Retinal pigment epithelial cell (primary cell): ENCODE data around the gene SFMBT2.
"Not testable (repeated sequence)": the region's sequence is repeated elsewhere in the genome, so short reads cannot be mapped to it uniquely, and the experiment has no call there.

ENCODE experiments used
- DNase-seq: peaks from one replicate; pipeline ENCODE4 v3.0.0-alpha.2; 2010; ENCODE audit warnings: low read depth
- H3K4me3 ChIP-seq: 2 replicates; pipeline ENCODE4 v1.5.1; 2011; ENCODE audit warnings: mild to moderate bottlenecking, low read length, control low read depth, moderate library complexity
- CTCF ChIP-seq: conservative IDR thresholded peaks from 2 replicates; pipeline ENCODE4 v1.5.1; 2011; ENCODE audit warnings: low read depth, low read length, control low read depth, inconsistent platforms

The SFMBT2 gene

GRCh38 chr10:7316839-7317238 lies 94.0 kb downstream of the SFMBT2 start:
- H3K4me3 ChIP-seq = no peak overlapping the region
- no peak for TF ChIP-seq CTCF
- DNase-seq = no peak

DNA sequence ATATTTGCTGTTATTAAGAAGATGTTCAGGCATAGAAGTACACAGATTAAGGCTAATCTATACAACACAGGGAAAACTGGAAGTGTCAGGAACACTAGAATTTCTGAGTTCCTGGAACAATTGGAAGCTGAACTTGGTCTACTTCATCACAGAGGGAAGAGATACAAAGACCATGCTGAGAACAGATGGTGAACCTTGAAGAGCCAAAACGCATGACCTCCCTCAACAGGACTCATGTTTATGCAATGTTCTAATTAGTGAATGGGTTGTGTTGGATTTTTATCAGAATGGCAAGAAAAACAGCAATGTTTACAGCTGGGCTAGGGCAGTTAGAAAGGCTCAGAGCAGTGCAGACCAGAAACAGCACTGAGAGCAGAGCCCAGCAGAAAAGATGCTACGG lies 94.9 kb downstream of the SFMBT2 start:
- TF ChIP-seq CTCF = no peak
- no peak overlapping the region for H3K4me3 ChIP-seq
- DNase-seq = no peak

GRCh38 chr10:7314170-7314569 lies 96.7 kb downstream of the SFMBT2 start:
- DNase-seq = no peak
- TF ChIP-seq CTCF = no peak
- H3K4me3 ChIP-seq = no peak overlapping the region

GRCh38 chr10:7312488-7312857 lies 98.4 kb downstream of the SFMBT2 start:
- no peak for TF ChIP-seq CTCF

GRCh38 chr10:7311850-7312487 lies 98.9 kb downstream of the SFMBT2 start:
- not testable (repeated sequence) for H3K4me3 ChIP-seq, DNase-seq

More at GRCh38 chr10:7312488-7312857, 98.4 kb downstream of the SFMBT2 start:
- H3K4me3 ChIP-seq = no peak overlapping the region
- DNase-seq = no peak

DNA sequence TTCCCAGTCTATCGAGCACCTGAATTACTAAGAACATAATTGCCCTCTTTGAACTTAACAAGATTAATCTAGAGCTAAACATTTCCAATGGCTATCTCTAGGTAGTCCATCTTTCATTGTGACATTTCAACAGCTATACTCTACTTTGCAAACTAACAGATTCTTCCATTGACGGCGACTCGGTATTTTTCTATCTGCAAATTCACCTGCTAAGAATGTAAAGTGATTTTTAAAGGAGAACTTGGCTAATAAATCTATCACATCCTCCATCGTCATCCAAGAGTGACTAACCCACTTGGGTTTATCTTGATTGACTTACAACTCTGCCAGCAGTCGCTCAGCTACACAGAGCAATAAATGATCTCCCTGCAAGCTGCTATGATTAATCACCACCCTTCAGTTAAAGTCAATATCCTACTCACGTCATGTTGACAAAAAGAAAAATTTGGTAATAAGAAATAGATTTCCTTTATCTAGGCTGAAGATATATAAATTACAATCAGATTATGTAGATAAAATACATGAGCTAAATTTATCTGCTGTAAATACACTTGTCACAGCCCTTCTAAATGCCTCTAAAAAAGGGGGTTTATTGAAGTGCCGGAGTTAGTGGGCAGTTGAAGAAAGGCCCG lies 99.5 kb downstream of the SFMBT2 start:
- DNase-seq = peak; percentile 37
- H3K4me3 ChIP-seq = no peak overlapping the region
- TF ChIP-seq CTCF = no peak

DNA sequence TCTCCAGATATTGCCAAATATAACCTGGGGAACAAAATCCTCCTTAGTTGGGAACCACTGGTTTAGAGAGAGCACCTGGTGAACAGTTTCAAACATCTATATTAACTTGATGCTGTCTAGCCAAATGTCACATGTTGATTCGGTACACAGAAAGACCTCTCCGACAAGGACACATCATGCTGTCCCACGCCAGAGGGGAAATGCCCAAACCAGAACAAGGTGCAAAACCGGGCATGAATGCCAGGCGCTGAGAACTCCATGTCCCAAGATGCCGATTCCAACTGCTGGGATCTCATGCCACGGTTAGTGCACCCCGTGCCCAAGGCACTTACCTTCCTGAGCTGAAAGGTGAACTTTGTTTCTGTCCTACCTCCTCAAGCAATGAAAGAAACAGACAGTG lies 100.8 kb downstream of the SFMBT2 start:
- no peak for DNase-seq
- no peak for TF ChIP-seq CTCF
- H3K4me3 ChIP-seq = no peak overlapping the region
